Heart right ventricle (tissue), 16 donors: ENCODE results near the gene MAB21L4. TPM values are rescaled to one million over a fixed set of nuclear protein-coding genes. Genes with fewer than 3 reads are reported as not detected.
A peak's percentile ranks its signal among the peaks of the same experiment; 100 is the strongest.

Experiments used
- ATAC-seq, 8 donors: fragments of 200-7000 bp; cut with Tn5 transposase; one replicate each; pipeline ENCODE4 v1.9.1; 2020; ENCODE audit warnings: mild to moderate bottlenecking in 8 of 8, moderate library complexity in 8 of 8, moderate number of reproducible peaks in 1 of 8
- DNase-seq, 2 donors: peaks; one replicate each; pipeline ENCODE4 v3.0.0-alpha.2; 2020
- H3K27ac ChIP-seq, 10 donors: fragments of 200-600 bp; sonication (generic) in 2 of 10; one replicate each; pipeline versions ENCODE4 v1.5.0 to v1.8.0; 2020 to 2022; ENCODE audit warnings: mild to moderate bottlenecking in 3 of 10
- H3K27me3 ChIP-seq, 7 donors: fragments of 200-600 bp; one replicate each; pipeline ENCODE4 v1.8.0; 2021 to 2022; ENCODE audit warnings: mild to moderate bottlenecking in 2 of 7
- H3K36me3 ChIP-seq, 9 donors: fragments of 200-600 bp; sonication (generic) in 1 of 9; one replicate each; pipeline versions ENCODE4 v1.5.0 to v1.8.0; 2020 to 2022; ENCODE audit warnings: mild to moderate bottlenecking in 2 of 9
- H3K4me1 ChIP-seq, 9 donors: fragments of 200-600 bp; sonication (generic) in 1 of 9; one replicate each; pipeline versions ENCODE4 v1.5.0 to v1.8.0; 2020 to 2022; ENCODE audit warnings: mild to moderate bottlenecking in 4 of 9
- H3K4me3 ChIP-seq, 10 donors: fragments of 200-600 bp; sonication (generic) in 2 of 10; one replicate each; pipeline versions ENCODE4 v1.5.0 to v1.8.0; 2020 to 2022; ENCODE audit warnings: mild to moderate bottlenecking in 7 of 10, moderate library complexity in 2 of 10
- H3K9me3 ChIP-seq, 11 donors: fragments of 200-600 bp in 10 of 11; sonication (generic) in 2 of 11; one replicate each; pipeline versions ENCODE4 v1.5.0 to v1.8.0; 2013 to 2022; ENCODE audit warnings: mild to moderate bottlenecking in 2 of 11, control low read depth in 1 of 11, moderate library complexity in 1 of 11
- CTCF ChIP-seq, 9 donors: fragments of 200-600 bp; sonication (generic) in 2 of 9; IDR thresholded peaks; one replicate each; pipeline versions ENCODE4 v1.5.0 to v1.8.0; 2021 to 2022; ENCODE audit warnings: antibody characterized with exemption in 9 of 9, mild to moderate bottlenecking in 5 of 9, moderate library complexity in 1 of 9
- WGBS, 2 donors: extraction: QIAGEN DNeasy Blood & Tissue Kit; methylation state at CpG; one replicate each; pipeline ENCODE4 v1.1.7; 2013; ENCODE audit warnings: inconsistent platforms in 1 of 2; 5-methylcytosine and 5-hydroxymethylcytosine counted together
- intact Hi-C, 10 donors: fragments of 100-400 bp; cut with DNase I; formaldehyde crosslinking; loops; one replicate each; pipeline versions ENCODE4 v1.11.1 to v1.14.2; 2022
- polyA plus RNA-seq, 2 donors: library from polyadenylated mRNA; stranded (reverse); fragments of 200-250 nt; gene quantifications; one replicate each; pipeline ENCODE4 v1.2.3, GENCODE V29; 2013
- total RNA-seq, 10 donors: library from RNA; stranded (reverse); fragmentation: NEBNext Ultra II Directional in 3 of 10; extraction: Animal tissue kit (Norgen Biotek cat#: 25700) in 3 of 10; gene quantifications; one replicate each; pipeline versions ENCODE4 v1.2.1 to v1.2.4, GENCODE V29; 2021 to 2023
- donor health status: Arrhythmogenic right ventricular cardiomyopathy.
- donor health status: ischemic (EF 13 %, LVEDD 7.1; RV severe dilation, severe dysfunction).
- donor health status: healthy with polysubstance abuse.
- donor health status: DM: no; HTN: yes; CAD: no.
- donor health status: DM: no; HTN: no; CAD: no.
- donor health status: ischemic (EF 25% LVEDD 6.9; RV normal size, moderate dysfunction).
- donor health status: ischemic (EF 25% LVEDD 5.7; RV mildly dilated, moderate dysfunction).
- donor health status: healthy.
- donor health status: DM: yes; HTN: yes; CAD: no.
- donor health status: Ischemic cardiomyopathy.
- donor health status: ischemic (EF 35%, LVEDD 5.7; RV mildly dilated, moderate dysfunction).
- donor health status: nonischemic (EF 11% LVEDD 7.7; RV severe dilation, severe dysfunction).
- donor health status: DM: yes; HTN: yes; CAD: no.
- donor health status: PGD.
- donor health status: ischemic (EF 29% LVEDD 5.4; RV normal size, mild dysfunction).
- donor health status: nonischemic (EF 23%, LVEDD 6.1; RV moderate dilation, normal function).

Gene MAB21L4
- total and polyA plus RNA-seq, 12 donors: 0.06 to 0.32 (median 0.29) TPM; not detected in 9

DNA sequence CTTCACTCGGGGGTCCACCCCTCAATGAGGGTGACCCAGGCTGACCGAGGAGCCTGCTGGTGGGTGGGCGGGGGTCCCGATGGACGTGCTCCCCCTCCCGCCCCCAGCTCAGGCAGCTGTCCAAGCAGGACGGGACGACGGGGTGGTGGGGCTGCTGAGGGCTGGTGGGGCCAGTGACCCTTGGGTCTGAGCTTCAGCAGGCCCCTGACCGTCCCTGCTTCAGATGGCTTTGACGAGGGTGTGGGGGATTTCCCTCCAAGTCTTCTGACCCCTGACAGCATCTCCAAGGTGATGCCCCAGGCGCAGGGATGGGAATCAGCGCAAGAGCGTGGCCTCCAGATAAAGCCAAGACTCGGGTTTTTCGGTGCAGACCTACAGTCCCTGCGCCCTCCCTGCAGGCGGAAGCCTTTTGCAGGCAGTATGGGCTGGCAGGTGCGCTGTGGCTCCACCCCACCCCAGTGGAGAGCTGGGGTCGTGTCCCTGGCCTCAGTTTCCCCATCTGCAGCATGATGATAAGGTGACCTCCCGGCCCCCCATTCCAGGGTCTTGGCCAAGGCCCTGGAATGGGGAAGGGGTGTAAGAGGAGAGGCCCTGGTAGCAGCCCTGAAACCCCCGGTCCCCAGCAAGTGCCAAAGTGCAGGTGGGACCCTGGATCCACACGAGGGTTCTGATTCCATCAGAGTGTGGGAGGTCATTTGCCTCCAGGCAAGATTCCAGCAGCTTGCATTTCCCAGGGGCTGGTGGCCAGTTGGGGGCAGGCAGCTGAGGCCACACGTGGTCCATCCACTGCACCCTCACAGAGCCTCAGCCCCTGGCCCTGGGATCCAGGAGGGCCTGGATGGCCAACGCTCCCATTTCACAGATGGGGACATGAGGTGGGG, 18.9 kb upstream of the MAB21L4 start:
- H3K27me3 ChIP-seq: peaks cover 0 to 46% (median 23%) of the 10 kb centered on the region in 7 donors
- DNase-seq (peak in 1 of 2 donors; percentile 15), ATAC-seq (peak in 1 of 8 donors; percentile 8)
- peaks cover 20 to 44% (median 34%) of the 10 kb centered on the region in 9 donors for H3K4me1 ChIP-seq
- no peak overlapping the region for H3K4me3 ChIP-seq
- 47 to 49% methylated on average over 25 of the region's 25 CpGs for whole genome bisulfite sequencing, 2 donors
- H3K27ac ChIP-seq: peak overlapping the region in 2 of 10 donors; percentile 45 to 62
- H3K36me3 ChIP-seq: no peaks in the 10 kb centered on the region
- H3K9me3 ChIP-seq: no peaks in the 10 kb centered on the region
- TF ChIP-seq CTCF (IDR thresholded peaks at IDR 0.05): peak in 4 of 9 donors; percentile 3 to 39 (median 14)
- intact Hi-C loops: loop anchor here in 5 of 10 donors (5.0 to 10.0 kb wide), 6 partner anchors 72 to 632 kb away; partner anchors contain the start of genes SNED1 (in 2 of the 5) and MTERF4 (in 1 of the 5)

GRCh38 chr2:240913810-240914644, 18.1 kb upstream of the MAB21L4 start:
- DNase-seq (peak; percentile 71 to 82), ATAC-seq (peak; percentile 66 to 90 (median 82))
- Histone ChIP-seq H3K4me3 (no peak overlapping the region), H3K9me3 (no peaks in the 10 kb centered on the region), H3K27me3 (peaks cover 0 to 53% (median 24%) of the 10 kb centered on the region in 7 donors), H3K27ac (peak overlapping the region in 8 of 10 donors; percentile 29 to 76 (median 56)), H3K36me3 (no peaks in the 10 kb centered on the region), H3K4me1 (peaks cover 20 to 44% (median 34%) of the 10 kb centered on the region in 9 donors)
- TF ChIP-seq CTCF (IDR thresholded peaks at IDR 0.05): peak; percentile 78 to 96 (median 91)
- 26 to 27% methylated on average over 36 of the region's 36 CpGs for WGBS, 2 donors
- intact Hi-C loops: loop anchor here in 4 of 10 donors (5.0 to 10.0 kb wide), 5 partner anchors 73 to 633 kb away; partner anchors contain the start of genes MTERF4 (in 1 of the 4) and SNED1 (in 1 of the 4)

GRCh38 chr2:240912878-240913809, 17.2 kb upstream of the MAB21L4 start:
- no peak for ATAC-seq
- peaks cover 0 to 53% (median 24%) of the 10 kb centered on the region in 7 donors for H3K27me3 ChIP-seq

More at GRCh38 chr2:240912878-240913809, 17.2 kb upstream of the MAB21L4 start:
- intact Hi-C loops: loop anchor here in 4 of 10 donors (5.0 to 10.0 kb wide), 5 partner anchors 74 to 634 kb away; partner anchors contain the start of genes MTERF4 (in 1 of the 4) and SNED1 (in 1 of the 4)
- peak overlapping the region in 8 of 10 donors; percentile 19 to 76 (median 48) for H3K27ac ChIP-seq
- no peak for DNase-seq
- no peak for TF ChIP-seq CTCF (IDR thresholded peaks at IDR 0.05)
- H3K36me3 ChIP-seq: no peaks in the 10 kb centered on the region
- peaks cover 20 to 44% (median 34%) of the 10 kb centered on the region in 9 donors for H3K4me1 ChIP-seq
- no peaks in the 10 kb centered on the region for H3K9me3 ChIP-seq
- H3K4me3 ChIP-seq: no peak overlapping the region
- 76 to 79% methylated on average over 21 of the region's 21 CpGs for WGBS, 2 donors
